ENCODE data around the gene LPCAT1.

The LPCAT1 gene

GRCh38 chr5:1435369-1435768 lies 88.4 kb downstream of the LPCAT1 start:
- TF ChIP-seq, protein P1, sequence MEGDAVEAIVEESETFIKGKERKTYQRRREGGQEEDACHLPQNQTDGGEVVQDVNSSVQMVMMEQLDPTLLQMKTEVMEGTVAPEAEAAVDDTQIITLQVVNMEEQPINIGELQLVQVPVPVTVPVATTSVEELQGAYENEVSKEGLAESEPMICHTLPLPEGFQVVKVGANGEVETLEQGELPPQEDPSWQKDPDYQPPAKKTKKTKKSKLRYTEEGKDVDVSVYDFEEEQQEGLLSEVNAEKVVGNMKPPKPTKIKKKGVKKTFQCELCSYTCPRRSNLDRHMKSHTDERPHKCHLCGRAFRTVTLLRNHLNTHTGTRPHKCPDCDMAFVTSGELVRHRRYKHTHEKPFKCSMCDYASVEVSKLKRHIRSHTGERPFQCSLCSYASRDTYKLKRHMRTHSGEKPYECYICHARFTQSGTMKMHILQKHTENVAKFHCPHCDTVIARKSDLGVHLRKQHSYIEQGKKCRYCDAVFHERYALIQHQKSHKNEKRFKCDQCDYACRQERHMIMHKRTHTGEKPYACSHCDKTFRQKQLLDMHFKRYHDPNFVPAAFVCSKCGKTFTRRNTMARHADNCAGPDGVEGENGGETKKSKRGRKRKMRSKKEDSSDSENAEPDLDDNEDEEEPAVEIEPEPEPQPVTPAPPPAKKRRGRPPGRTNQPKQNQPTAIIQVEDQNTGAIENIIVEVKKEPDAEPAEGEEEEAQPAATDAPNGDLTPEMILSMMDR (conservative IDR thresholded peaks at IDR 0.05; ENCODE audit: low read length), result no peak
- DNase-seq (ENCODE audit: low read depth), result no peak
- H3K4me3 ChIP-seq (ENCODE audit: low read length), result no peak overlapping the region

- TF ChIP-seq, protein P1 (conservative IDR thresholded peaks at IDR 0.05; ENCODE audit: low read length), result no peak
- DNase-seq (ENCODE audit: low read depth), result no peak
- H3K4me3 ChIP-seq (ENCODE audit: low read length), result no peak overlapping the region
Observed at GRCh38 chr5:1432296-1432695, 91.5 kb downstream of the LPCAT1 start.

DNA sequence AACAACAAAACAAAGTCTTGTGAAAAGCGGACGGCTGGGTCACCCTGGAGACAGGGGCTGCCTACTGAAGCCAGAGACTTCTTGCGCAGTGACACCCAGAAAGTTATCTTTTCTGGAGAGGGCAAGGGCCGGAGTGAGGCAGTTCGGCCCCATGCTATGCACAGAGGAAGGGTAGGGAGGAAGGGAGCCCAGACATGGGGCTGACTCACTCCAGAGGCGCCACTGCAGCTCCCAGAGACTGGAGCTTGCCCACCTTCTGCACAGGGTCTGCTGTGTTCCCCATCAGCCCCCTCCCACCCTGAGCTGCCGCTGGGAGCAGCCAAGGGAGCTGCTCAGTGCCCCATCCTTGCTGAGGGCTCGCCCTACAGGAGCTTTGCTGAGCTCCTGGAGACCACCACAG lies 91.9 kb downstream of the LPCAT1 start:
- TF ChIP-seq, protein P1 (conservative IDR thresholded peaks at IDR 0.05; ENCODE audit: low read length), result no peak
- no peak for DNase-seq (ENCODE audit: low read depth)
- no peak overlapping the region for H3K4me3 ChIP-seq (ENCODE audit: low read length)

GRCh38 chr5:1431021-1431811 lies 92.5 kb downstream of the LPCAT1 start:
- TF ChIP-seq, protein P1 (conservative IDR thresholded peaks at IDR 0.05; ENCODE audit: low read length), result no peak
- DNase-seq (ENCODE audit: low read depth), result no peak
- no peak overlapping the region for H3K4me3 ChIP-seq (ENCODE audit: low read length)

- H3K4me3 ChIP-seq (ENCODE audit: low read length), result no peak overlapping the region
- TF ChIP-seq, protein P1 (conservative IDR thresholded peaks at IDR 0.05; ENCODE audit: low read length), result no peak
- no peak for DNase-seq (ENCODE audit: low read depth)
Observed at GRCh38 chr5:1430121-1430795, 93.5 kb downstream of the LPCAT1 start.

DNA sequence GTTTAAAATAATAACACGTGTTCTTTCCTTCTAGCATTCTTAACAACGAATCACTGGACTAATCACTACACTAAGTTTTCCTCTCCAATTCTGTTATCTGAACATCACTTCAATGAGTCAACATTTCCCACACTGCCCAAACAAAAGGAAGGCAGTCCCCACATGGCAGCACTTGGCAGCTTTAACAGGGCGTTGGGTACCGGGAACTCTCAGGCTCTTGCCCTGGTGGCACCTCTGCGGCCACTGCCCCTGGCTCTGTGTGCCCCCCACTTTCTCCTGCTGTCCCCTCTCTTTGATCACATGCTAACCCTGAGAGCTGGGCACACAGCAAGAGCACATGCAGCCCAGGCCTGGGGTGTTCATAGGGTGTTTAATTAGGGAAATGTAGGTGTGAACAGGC lies 94.3 kb downstream of the LPCAT1 start:
- TF ChIP-seq, protein P1 (conservative IDR thresholded peaks at IDR 0.05; ENCODE audit: low read length), result no peak
- H3K4me3 ChIP-seq (ENCODE audit: low read length), result no peak overlapping the region
- DNase-seq (ENCODE audit: low read depth), result no peak

GRCh38 chr5:1429066-1429465 lies 94.7 kb downstream of the LPCAT1 start:
- no peak for DNase-seq (ENCODE audit: low read depth)
- TF ChIP-seq, protein P1 (conservative IDR thresholded peaks at IDR 0.05; ENCODE audit: low read length), result no peak
- no peak overlapping the region for H3K4me3 ChIP-seq (ENCODE audit: low read length)
